GM23338 (cell line): ENCODE results near the gene TFAP2A. TPM values are rescaled to one million over a fixed set of nuclear protein-coding genes. Genes with fewer than 3 reads are reported as not detected.

Source experiments
- ATAC-seq: fragments of 200-7000 bp; cut with Tn5 transposase; 3 replicates; pipeline ENCODE4 v1.9.1; 2020
- DNase-seq: peaks from one replicate; pipeline ENCODE4 v3.0.0-alpha.2; 2015; ENCODE audit warnings: low spot score
- H2AFZ ChIP-seq: fragments of 200-600 bp; sonication (generic); 2 replicates; pipeline ENCODE4 v1.8.0; 2016; ENCODE audit warnings: antibody characterized with exemption, mild to moderate bottlenecking, moderate library complexity
- H3F3A ChIP-seq: fragments of 200-600 bp; sonication (generic); replicated peaks from 2 replicates; pipeline ENCODE4 v1.8.0; 2017; ENCODE audit warnings: antibody characterized with exemption, mixed run types, low read depth
- H3K27ac ChIP-seq: fragments of 200-600 bp; sonication (generic); 2 replicates; pipeline ENCODE4 v1.6.1; 2016; ENCODE audit warnings: low read depth
- H3K27me3 ChIP-seq: fragments of 200-600 bp; sonication (generic); 2 replicates; pipeline ENCODE4 v1.8.0; 2016; ENCODE audit warnings: mild to moderate bottlenecking, mixed run types, moderate library complexity; ENCODE audit not compliant: insufficient read depth
- H3K36me3 ChIP-seq: fragments of 200-600 bp; sonication (generic); 2 replicates; pipeline ENCODE4 v1.8.0; 2016; ENCODE audit warnings: mild to moderate bottlenecking; ENCODE audit not compliant: insufficient read depth
- H3K4me1 ChIP-seq: fragments of 200-600 bp; sonication (generic); 2 replicates; pipeline ENCODE4 v1.8.0; 2016; ENCODE audit warnings: mild to moderate bottlenecking, moderate library complexity; ENCODE audit not compliant: insufficient read depth
- H3K4me2 ChIP-seq: fragments of 200-600 bp; sonication (generic); 2 replicates; pipeline ENCODE4 v1.7.1; 2017; ENCODE audit warnings: mixed run types
- H3K4me3 ChIP-seq: fragments of 200-600 bp; sonication (generic); 2 replicates; pipeline ENCODE4 v1.6.1; 2016; ENCODE audit warnings: mixed run types
- H3K79me2 ChIP-seq: fragments of 200-600 bp; sonication (generic); replicated peaks from 2 replicates; pipeline ENCODE4 v1.8.0; 2017; ENCODE audit warnings: mild to moderate bottlenecking; ENCODE audit not compliant: insufficient read depth
- H3K9me2 ChIP-seq: fragments of 200-600 bp; sonication (generic); 2 replicates; pipeline ENCODE4 v1.8.0; 2017; ENCODE audit not compliant: insufficient read depth
- H4K20me1 ChIP-seq: fragments of 200-600 bp; sonication (generic); replicated peaks from 2 replicates; pipeline ENCODE4 v1.8.0; 2017; ENCODE audit warnings: mild to moderate bottlenecking; ENCODE audit not compliant: insufficient read depth
- H3K27ac Mint-ChIP-seq: 2 replicates; pipeline ENCODE4 v1.8.0; 2020; ENCODE audit warnings: inconsistent platforms, mild to moderate bottlenecking, moderate library complexity, mixed read lengths
- H3K27me3 Mint-ChIP-seq: 3 replicates; pipeline ENCODE4 v1.8.0; 2022; ENCODE audit warnings: low read depth, mild to moderate bottlenecking, moderate library complexity, mixed read lengths, inconsistent platforms; ENCODE audit not compliant: insufficient read depth, poor library complexity
- H3K36me3 Mint-ChIP-seq: 3 replicates; pipeline ENCODE4 v1.8.0; 2021; ENCODE audit warnings: low read depth, mild to moderate bottlenecking, inconsistent platforms, moderate library complexity, mixed read lengths
- H3K4me1 Mint-ChIP-seq: 3 replicates; pipeline ENCODE4 v1.8.0; 2020; ENCODE audit warnings: mild to moderate bottlenecking, inconsistent platforms, mixed read lengths
- H3K4me3 Mint-ChIP-seq: 3 replicates; pipeline ENCODE4 v1.8.0; 2021; ENCODE audit warnings: moderate library complexity, mild to moderate bottlenecking, inconsistent platforms, mixed read lengths
- H3K9me3 Mint-ChIP-seq: 3 replicates; pipeline ENCODE4 v1.8.0; 2020; ENCODE audit warnings: moderate library complexity, mild to moderate bottlenecking, inconsistent platforms, mixed read lengths
- CTCF ChIP-seq, 2 experiments: fragments of 200-600 bp in 1 of 2; sonication (generic) in 1 of 2; conservative IDR thresholded peaks; 2 replicates each; pipeline versions ENCODE4 v1.5.1 to v1.6.1; 2016 to 2017; ENCODE audit warnings: antibody characterized with exemption in 2 of 2, low read depth in 2 of 2, mild to moderate bottlenecking in 2 of 2, moderate library complexity in 1 of 2
- EZH2 ChIP-seq: fragments of 200-600 bp; sonication (generic); IDR thresholded peaks from one replicate; pipeline ENCODE4 v1.8.0; 2017; ENCODE audit warnings: antibody characterized with exemption, mild to moderate bottlenecking, low read depth; ENCODE audit not compliant: unreplicated experiment
- NANOG ChIP-seq: IDR thresholded peaks from 2 replicates; pipeline ENCODE4 v1.6.1; 2016; ENCODE audit warnings: antibody characterized with exemption, borderline replicate concordance
- ZNF114 ChIP-seq: fragments of 250-450 bp; sonication (Bioruptor Pico); IDR thresholded peaks from 2 replicates; pipeline ENCODE4 v1.5.0; 2020; ENCODE audit warnings: mild to moderate bottlenecking, moderate library complexity
- ZNF462 ChIP-seq: fragments of 250-450 bp; sonication (Bioruptor Pico); IDR thresholded peaks from 2 replicates; pipeline ENCODE4 v1.5.0; 2020; ENCODE audit warnings: mild to moderate bottlenecking, moderate library complexity
- polyA plus RNA-seq: library from polyadenylated mRNA; unstranded; fragments of >200 nt; fragmentation: Nextera tagmentation; extraction: Ambion mirVana; gene quantifications from 2 replicates; pipeline ENCODE4 v1.2.1, GENCODE V29; 2016
- total RNA-seq: library from RNA; depleted of rRNA; stranded (reverse); fragments of >200 nt; shearing (Covaris generic); gene quantifications from 2 replicates; pipeline ENCODE4 v1.2.3, GENCODE V29; 2014

Gene TFAP2A
- total and polyA plus RNA-seq, 2 experiments from 2014 or later = not detected

GRCh38 chr6:10449751-10450150 is 34.9 kb upstream of the TFAP2A start (continued):
- TF ChIP-seq ZNF462 = no peak

- no peak overlapping the region; the same call in 1 of the 2 replicates for H2AFZ ChIP-seq
- no peaks in the 10 kb centered on the region for H4K20me1 ChIP-seq
- Mint-ChIP-seq H3K4me1 (no peaks in the 10 kb centered on the region), H3K9me3 (no peaks in the 10 kb centered on the region), H3K27ac (no peak overlapping the region), H3K36me3 (no peaks in the 10 kb centered on the region), H3K27me3 (peaks cover 10% of the 10 kb centered on the region), H3K4me3 (no peak overlapping the region)
- no peaks in the 10 kb centered on the region for H3K9me2 ChIP-seq
- no peak overlapping the region for H3K27ac ChIP-seq
- H3K36me3 ChIP-seq = no peaks in the 10 kb centered on the region
- H3K27me3 ChIP-seq = no peaks in the 10 kb centered on the region
- ATAC-seq = no peak
- no peaks in the 10 kb centered on the region for H3K79me2 ChIP-seq
- no peak overlapping the region for H3K4me3 ChIP-seq
- H3K4me1 ChIP-seq = no peaks in the 10 kb centered on the region
- H3K4me2 ChIP-seq = no peak overlapping the region
- DNase-seq = no peak
- H3F3A ChIP-seq = no peaks in the 10 kb centered on the region
- TF ChIP-seq NANOG (no peak), EZH2 (no peak), ZNF462 (no peak), CTCF (conservative IDR thresholded peaks at IDR 0.05; ENCODE audit: low read depth in 2 of 2) (no peak), ZNF114 (CRISPR knock-in tag) (no peak)
Observed at GRCh38 chr6:10448096-10448495, 33.2 kb upstream of the TFAP2A start.
